Activated CD4-positive, CD25-positive, alpha-beta regulatory T cell treated with anti-CD3 and anti-CD28 coated beads, Interleukin-2, amount 50 U/mL, for 24 hours (primary cell): ENCODE data around the gene PTPN21.

ENCODE experiments used
- ATAC-seq, 2 donors: fragments of 150-1000 bp; cut with Tn5 transposase; one replicate each; pipeline ENCODE4 v1.10.0; 2021; ENCODE audit warnings: mild to moderate bottlenecking in 1 of 2, moderate library complexity in 1 of 2

PTPN21 gene

GRCh38 chr14:88554457-88555286, at the start of gene PTPN21:
Gene PTPN21, minus strand, starts transcription at chr14:88555007. Its CDS starts 4,590 bp downstream, at chr14:88550417.
- peak in 1 of 2 donors; percentile 11 for ATAC-seq

- ATAC-seq: no peak
These were observed 49.4 kb upstream of the PTPN21 start for GRCh38 chr14:88604212-88604611.

GRCh38 chr14:88599761-88600439, 45.1 kb upstream of the PTPN21 start:
- peak; percentile 95 to 96 for ATAC-seq

- no peak for ATAC-seq
These were observed 44.5 kb upstream of the PTPN21 start for GRCh38 chr14:88599326-88599725.

- no peak for ATAC-seq
These were observed 43.4 kb upstream of the PTPN21 start for GRCh38 chr14:88598097-88598675.

- ATAC-seq: no peak
These were observed 42.8 kb upstream of the PTPN21 start for GRCh38 chr14:88597601-88598000.

- no peak for ATAC-seq
These were observed 42.2 kb upstream of the PTPN21 start for GRCh38 chr14:88597038-88597437.

- no peak for ATAC-seq
These were observed 37.2 kb upstream of the PTPN21 start for GRCh38 chr14:88592031-88592430.

- ATAC-seq: no peak
These were observed 35.4 kb upstream of the PTPN21 start for GRCh38 chr14:88590173-88590572.

GRCh38 chr14:88588081-88588480, 33.3 kb upstream of the PTPN21 start:
- no peak for ATAC-seq

- ATAC-seq: no peak
These were observed 29.6 kb upstream of the PTPN21 start for GRCh38 chr14:88584451-88584850.

GRCh38 chr14:88576222-88576621, 21.4 kb upstream of the PTPN21 start:
- ATAC-seq: no peak

GRCh38 chr14:88572117-88572516, 17.3 kb upstream of the PTPN21 start:
- no peak for ATAC-seq

GRCh38 chr14:88568196-88568595, 13.4 kb upstream of the PTPN21 start:
- ATAC-seq: no peak

- ATAC-seq: no peak
These were observed 10.6 kb upstream of the PTPN21 start for GRCh38 chr14:88565427-88565826.

GRCh38 chr14:88563845-88564244, 9.0 kb upstream of the PTPN21 start:
- ATAC-seq: no peak

GRCh38 chr14:88562831-88563686, 8.3 kb upstream of the PTPN21 start, which contains the start of gene ZC3H14:
Gene ZC3H14, plus strand, starts transcription at chr14:88563037. Its CDS starts 97 bp downstream, at chr14:88563134.
- ATAC-seq: peak; percentile 97

- no peak for ATAC-seq
These were observed 7.7 kb upstream of the PTPN21 start for GRCh38 chr14:88562532-88562830.

- no peak for ATAC-seq
These were observed 5.0 kb upstream of the PTPN21 start for GRCh38 chr14:88559852-88560251.

GRCh38 chr14:88556581-88556980, 1.8 kb upstream of the PTPN21 start:
- no peak for ATAC-seq

GRCh38 chr14:88553886-88554456, 836 bp downstream of the PTPN21 start:
- ATAC-seq: no peak

GRCh38 chr14:88552876-88553275, 1.9 kb downstream of the PTPN21 start:
- no peak for ATAC-seq
